DMS 273 treated with DMSO at 0.1 percent for 48 hours (cell line): ENCODE data around the gene ALG14.

Experiments used
- DNase-seq: peaks from one replicate; lab custom pipeline; 2025; lab: John Stamatoyannopoulos, UW

The ALG14 gene

DNA sequence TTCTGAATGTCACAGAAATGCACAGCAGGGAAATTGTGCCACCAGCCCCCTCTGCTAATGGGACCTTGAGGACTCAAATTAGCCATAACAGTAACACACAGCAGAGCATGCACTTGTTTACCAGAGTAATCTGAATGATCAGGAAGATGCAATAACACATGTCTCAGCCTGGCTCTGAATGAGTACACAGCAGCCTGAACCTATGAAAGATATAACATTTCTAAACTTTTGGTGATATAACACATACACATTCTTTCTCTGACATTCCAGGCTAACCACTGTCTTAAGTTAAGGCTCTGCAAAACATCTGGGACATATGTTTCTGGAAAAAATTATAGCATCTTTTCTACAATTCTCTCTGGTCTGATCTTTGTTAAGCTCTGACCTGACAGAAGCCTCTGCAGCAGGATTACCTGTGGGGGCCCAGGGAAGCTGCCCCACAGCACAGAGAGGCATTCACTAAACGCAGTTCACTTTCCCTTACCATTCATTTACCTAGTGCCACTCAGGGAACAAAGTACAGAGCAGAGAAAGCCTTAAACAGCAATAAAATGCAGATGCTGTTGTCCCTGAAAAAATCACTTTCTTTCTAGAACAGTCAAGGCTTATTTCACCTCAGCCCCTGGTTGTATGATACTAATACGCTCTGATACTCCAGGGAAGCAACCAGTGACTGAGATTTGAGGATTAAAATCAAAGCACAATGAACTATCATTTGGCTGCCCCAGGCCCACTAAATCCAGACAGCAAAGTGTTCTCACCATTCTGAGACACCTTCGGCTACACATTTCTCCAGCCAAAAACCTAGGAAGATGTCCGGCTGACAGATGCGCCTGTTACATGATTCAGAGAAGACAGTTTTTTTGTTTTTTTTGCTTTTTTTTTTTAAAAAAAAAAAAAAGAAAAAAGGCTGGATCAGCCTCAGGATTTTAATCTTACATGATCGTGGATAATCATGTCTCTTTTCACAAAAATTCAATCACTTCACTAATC, 91.9 kb downstream of the ALG14 start:
- no peak for DNase-seq

DNA sequence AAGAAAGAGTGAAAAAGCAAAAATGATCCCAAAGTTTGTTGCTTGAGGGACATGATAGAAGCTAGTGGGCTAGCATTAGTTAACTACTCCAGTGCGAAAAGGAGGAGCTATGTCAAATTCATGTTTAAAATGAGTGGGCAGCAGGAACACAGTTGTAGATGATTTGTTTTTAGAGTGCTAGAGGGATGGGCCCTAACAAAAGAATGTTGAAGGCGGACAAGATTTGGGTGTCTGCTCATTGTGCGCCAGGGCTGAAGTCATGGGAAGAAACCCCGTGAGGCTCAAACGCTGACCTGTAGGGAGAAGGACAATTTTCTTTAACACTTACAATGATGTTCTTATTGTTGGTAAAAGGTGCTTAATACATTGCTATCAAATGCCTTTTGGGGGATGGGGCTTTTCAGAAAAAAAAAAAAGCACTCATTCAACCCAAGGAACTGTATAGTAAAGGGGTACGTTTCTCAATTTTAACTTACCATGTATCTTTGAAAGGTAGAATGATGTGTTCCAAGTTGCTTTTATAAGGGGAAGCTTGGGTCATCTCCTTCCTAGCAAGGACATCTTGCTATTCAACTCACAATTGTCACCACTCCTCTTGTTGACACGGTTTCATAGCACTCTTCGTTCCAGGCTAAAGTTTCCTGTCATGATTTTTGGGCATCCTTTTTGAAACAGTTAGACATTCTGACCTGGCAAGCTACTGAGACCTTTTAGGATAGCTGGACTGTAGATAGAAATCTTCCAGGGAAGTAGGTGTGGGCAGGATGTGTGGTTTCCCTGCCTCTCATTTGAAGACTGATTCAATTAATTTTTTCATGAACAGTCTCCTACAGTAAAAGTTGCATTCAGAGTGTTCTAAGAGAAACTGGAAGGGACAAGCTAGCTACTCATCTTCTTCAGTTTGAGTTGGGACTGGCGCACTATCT, 92.8 kb downstream of the ALG14 start:
- no peak for DNase-seq

DNA sequence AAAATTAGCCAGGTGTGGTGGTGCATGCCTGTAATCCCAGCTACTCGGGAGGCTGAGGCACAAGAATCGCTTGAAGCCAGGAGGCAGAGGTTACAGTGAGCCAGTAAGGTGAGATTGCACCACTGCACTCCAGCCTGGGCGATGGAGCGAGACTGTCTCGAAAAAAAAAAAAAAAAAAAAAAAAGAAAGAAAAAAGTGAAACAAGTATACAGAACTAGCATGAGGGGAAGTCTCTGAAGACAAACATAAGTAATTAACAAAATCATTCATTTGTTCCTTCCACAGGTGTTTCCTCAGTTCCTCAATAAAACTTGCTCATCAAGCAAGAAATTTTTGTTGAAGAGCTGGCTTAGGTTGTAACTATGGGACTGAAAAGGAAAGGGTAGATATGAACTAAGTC, 93.6 kb downstream of the ALG14 start:
- no peak for DNase-seq

DNA sequence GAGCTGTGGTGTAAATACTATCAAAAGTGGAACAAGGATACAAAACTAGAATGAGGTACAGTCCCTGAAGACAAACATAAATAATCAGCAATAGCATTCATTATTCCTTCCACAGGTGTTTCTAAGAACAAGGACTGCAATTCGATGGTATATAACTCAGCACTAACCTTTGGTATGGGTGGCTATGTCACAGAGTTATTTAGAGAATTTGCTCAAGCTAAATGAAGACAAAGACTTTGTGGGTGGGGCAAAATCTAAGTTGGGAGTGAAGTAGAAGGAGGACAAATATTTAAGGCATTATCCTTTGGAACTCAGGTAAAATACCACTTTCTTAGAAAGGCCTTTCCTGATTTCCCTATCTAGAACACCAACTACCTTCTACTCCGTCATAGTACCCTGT, 94.3 kb downstream of the ALG14 start:
- no peak for DNase-seq

DNA sequence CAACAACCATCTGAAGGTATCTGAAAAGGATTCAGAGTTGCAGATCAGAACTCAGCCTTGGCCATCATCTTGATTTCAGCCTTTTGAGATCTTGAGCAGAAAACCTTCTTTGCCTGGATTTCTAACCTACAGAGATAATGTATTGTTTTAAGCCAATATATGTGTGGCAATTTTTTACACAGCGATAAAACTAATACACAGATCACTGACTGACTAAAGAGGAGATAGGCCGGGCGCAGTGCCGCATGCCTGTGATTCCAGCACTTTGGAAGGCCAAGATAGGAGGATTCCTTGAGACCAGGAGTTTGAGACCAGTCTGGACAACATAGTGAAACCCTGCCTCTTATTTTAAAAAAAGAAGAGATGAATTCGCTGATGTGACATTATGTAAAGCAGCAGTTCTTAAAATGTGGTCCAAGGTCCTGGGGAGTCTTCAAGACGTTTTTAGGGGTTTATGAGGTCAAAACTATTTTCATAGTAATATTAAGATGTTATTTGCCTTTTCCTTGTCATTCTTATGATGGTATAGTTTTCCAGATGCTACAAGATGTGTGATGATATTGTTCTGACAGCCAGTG, 95.7 kb downstream of the ALG14 start:
- DNase-seq: no peak

DNA sequence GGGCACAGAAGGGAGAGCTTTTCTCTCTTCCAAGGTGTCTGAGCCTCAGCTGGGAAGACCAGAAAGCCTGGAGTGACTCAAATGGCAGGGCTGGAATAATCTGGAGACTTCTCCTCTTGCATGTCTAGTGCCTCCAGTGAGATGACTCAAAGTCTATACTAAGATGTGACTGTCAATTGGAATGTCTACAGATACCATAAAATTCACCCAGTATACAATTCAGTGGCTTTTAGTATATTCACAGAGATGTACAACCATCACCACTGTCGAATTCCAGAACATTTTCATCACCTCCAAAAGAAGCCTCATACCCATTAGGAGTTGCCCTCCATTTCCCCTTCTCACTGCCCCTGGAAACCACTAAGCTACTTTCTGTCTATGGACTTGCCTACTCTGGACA, 97.9 kb downstream of the ALG14 start:
- DNase-seq: no peak

DNA sequence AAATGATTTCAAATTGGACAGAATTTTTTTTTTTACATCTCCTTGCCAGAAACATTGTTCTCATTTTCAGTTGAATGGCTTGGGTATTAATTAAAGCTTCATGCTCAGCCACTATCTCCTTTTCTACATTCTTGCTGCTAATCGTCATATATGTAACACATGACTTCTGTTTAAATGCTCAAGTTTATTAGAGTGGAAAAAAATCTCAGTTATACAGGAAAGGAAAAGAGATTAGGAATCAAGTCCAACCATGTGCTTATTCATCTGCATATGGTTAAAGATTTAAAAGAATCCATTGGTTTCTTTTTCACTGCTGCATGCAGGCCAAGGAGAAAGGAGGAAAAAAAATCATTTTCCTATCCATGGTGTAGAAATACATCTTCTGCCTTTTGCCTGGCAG, 98.5 kb downstream of the ALG14 start:
- DNase-seq: no peak

DNA sequence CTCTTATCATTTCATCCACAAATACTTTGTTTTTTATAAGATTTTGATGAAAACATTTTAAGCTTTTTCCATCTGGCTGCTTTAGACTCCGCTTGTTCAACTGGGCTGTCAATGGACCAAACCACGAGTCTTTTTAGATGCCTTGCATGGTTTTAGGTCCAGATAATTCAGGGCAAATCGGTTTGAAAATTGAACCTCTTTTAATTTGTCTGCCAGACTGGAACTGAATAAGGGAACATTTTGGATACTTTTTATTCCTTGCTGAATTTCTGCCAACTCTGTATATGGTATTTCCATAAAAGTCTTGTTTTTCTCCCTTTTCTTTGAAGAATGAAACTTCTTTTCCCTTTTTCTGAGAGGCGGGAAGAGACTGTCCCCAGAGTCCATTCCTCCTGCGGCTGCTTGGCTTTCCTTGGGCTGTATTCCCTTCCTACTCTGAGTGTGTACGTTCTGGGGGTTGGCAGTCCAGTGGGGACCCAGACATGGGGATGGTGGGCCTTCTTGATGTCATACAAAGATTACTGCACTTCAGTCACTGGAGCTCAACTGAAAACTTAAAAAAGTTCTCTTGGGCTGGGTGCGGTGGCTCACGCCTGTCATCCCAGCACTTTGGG, 99.3 kb downstream of the ALG14 start:
- DNase-seq: no peak

DNA sequence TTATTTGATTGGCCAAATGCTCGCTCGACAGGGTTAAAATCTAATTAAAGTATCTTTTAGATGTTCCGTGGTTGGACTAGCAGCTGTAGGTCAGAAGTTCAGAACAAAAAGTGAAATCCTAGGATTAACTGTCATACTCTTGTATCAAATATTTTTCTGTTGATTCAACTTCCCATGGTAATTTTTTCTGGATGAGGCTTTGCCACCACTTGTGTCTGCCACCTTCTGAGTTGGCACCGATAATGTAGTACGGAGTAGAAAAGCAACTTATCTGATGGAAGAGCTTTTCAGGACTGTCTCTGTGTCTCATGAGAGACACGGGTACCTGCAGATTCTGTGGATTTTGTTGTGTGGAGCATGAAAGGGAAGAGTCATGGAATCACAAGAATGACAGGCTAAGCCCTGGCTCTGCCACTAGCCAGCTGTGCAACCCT, 101.2 kb downstream of the ALG14 start:
- no peak for DNase-seq

DNA sequence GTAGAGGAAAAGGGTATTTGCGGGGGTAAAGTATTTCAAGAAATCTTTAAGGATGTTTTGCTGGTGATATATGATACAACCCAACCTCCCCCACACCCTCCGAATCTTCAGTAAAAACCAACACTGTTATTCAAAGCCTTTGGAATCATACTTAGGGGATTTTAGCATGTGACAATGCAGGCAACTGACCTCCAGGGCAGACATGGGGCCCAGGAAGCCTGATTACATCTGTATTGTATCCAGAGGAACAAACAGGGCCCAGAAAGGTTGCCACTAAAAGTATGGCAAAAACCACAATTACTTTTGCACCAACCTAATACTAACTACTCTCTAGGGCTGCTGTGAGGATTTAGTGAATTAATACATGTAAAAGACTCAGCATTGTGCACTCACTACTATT, 102.0 kb downstream of the ALG14 start:
- DNase-seq: no peak

DNA sequence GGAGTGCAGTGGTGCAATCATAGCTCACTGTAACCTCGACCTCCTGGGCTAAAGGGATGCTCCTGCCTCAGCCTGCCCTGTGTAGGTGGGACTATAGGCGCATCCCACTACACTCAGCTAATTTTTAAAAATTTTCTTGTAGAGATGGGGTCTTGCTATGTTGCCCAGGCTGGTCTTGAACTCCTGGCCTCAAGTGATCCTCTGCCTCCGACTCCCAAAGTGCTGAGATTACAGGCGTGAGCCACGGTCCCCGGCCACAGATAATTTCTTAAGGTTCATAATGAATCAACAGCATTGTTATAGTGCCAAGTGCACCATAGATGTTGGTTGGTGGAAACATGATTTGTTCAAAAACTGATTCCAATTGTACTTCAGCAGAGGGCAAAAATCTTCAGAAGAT, 103.6 kb downstream of the ALG14 start:
- DNase-seq: no peak

DNA sequence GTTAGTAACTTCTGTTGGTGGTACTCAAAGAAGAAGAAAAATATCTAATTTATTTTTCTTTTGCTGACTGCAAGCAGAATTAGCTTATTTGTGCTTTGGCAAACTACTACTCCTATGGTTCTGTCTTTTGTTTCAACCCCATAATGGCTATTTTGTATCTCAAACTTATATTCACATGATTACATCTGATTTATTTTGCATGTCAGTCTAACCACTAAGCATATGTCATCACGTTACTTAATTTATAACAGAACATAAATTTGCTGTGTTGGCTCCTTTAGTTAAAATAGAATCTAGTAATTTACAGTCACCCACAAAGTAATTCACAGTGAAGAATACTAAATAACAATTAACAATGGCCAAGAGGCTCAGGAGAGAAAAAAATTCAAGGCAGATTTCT, 106.7 kb downstream of the ALG14 start:
- no peak for DNase-seq

DNA sequence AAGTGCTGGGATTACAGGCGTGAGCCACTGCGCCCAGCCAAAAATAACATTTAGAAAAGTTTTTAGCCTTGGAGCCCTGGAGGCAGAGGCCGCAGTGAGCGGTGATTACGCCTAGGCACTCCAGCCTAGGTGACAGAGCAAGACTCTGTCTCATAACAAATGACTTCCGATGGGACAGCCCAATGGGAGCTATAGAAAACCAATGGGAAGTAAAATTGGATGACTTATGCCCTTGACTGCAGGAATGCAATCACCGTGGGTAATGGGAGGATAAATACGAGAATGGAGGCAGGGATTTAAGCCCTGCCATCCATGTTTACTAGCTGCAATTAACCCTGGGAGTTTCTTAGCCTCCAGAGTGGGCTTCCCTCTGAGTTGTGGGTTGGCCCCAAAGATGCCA, 108.9 kb downstream of the ALG14 start:
- DNase-seq: no peak

DNA sequence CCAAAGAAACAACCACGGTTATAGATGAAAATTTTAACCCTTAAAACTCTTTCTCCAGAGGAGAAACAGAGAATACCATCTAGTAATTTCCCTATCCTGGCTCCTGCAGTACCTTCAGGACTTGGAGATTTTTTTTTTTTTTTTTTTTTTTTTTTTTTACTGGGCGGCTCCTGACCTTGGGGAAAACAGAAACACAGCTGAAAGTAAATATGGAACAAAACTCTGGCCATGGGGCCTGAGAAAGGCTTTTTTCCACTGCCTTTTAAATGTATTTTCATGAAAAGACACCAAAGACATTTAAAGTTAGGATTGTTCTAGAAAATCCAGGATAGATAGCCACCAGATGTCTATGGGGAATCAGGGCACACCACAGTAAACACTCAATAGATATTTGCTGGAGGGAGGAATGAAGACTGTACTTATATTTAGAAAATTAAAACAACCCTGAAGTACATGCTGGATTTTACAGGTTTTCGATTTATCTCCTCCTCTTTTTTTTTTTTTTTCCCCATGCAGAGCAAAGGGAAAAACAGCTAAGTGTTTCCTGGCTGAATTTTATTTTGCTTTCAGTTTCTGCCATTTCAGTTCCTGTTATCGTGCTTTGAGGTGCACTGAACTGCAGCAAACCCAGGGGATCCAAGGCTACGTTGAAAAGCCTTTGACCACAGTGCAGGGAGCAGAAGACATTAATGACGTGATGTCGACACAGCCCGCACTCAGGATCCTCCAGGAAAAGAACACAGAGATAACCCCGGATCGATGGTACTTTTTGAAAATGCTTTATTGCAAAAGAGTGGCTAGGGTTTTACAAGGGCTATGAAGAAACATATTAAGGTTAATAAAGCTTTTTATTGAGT, 110.1 kb downstream of the ALG14 start:
- no peak for DNase-seq

DNA sequence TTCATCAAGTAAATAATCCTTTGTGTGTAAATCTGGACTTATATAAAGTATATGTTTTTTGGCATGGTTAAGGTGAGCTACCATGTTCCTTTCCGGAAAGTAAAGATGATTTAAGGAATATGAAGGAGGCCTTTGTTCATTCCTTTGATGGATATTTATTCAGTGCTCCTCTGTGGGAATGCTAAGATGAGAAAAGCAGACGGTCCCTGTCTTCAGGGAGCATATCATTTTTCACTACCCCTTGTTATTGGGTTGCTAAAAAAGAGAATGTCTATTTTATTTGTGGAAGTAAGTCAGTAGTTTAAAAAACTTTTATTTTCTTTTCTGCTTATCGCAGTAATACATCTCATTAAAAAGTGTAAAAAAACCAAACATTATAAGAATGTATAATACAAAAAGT, 110.8 kb downstream of the ALG14 start:
- peak; percentile 8 for DNase-seq

DNA sequence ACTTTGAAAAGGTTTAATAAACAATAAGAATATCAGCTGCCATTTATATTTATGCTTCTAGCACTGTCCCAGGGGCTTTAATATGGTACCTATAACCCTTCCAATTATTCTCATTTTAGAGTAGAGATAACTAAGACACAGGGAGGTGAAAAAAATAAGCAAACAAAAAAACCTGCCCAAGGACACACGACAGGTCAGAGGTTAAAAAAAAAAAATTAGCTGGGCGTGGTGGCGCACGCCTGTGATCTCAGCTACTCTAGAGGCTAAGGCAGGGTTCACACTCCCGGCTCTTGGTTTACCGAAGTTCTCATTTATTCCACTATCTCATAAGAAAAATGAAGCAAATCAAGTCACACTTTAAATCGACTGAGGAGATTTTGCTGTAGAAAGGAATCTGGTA, 111.2 kb downstream of the ALG14 start:
- no peak for DNase-seq

DNA sequence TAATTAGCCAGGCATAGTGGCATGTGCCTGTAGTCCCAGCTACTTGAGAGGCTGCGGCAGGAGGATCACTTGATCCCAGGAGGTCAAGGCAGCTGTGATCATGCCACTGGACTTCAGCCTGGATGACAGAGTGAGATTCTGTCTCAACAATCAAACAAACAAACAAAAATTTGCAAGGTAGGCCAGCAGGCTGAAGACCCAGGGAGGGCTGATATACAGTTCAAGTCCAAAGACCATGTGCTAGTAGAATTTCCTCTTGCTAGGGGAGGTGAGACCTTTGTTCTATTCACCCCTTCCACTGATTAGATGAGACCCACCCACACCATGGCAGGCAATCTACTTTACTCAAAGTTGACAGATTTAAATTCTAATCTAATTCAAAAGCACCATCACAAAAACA, 114.7 kb downstream of the ALG14 start:
- no peak for DNase-seq

DNA sequence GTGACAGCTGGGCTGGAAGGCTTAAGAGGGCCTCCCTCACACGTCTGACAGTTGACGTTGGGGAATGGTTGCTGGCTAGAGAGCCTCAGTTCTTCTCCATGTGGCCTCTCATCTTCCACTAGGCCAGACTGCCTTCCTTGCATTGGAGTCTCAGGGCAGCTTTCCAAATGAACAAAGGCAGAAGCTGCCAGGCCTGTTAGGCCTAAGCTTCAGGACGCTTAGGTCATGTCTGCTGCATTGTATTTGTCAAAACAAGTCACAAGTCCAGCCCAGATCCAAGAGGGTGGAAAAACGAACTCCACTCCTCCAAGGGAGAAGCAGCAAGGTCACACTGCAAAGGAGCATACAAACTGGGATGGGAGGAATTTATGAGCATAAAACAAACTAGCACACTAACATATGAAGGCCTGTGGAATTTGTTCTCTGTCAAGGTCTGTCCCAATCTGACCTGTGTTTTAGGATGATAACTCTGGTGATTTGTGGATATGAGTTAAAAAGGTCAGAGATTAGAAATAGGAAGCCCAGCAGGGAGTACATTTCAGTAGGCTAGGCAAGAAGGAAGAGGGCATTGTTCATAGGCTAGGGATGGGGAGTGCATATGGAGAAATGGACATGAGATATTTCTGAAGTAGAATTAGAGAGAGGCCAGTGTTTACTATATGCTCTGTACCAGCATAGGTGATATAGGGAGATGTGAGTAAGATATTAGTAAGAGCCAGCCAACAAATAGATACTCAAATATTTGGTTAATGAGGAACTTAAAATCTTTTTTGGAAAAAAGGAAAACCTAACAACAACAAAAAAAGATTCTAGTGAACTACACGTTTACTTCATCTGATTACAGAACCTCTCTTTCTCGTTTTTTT, 116.8 kb downstream of the ALG14 start:
- no peak for DNase-seq

DNA sequence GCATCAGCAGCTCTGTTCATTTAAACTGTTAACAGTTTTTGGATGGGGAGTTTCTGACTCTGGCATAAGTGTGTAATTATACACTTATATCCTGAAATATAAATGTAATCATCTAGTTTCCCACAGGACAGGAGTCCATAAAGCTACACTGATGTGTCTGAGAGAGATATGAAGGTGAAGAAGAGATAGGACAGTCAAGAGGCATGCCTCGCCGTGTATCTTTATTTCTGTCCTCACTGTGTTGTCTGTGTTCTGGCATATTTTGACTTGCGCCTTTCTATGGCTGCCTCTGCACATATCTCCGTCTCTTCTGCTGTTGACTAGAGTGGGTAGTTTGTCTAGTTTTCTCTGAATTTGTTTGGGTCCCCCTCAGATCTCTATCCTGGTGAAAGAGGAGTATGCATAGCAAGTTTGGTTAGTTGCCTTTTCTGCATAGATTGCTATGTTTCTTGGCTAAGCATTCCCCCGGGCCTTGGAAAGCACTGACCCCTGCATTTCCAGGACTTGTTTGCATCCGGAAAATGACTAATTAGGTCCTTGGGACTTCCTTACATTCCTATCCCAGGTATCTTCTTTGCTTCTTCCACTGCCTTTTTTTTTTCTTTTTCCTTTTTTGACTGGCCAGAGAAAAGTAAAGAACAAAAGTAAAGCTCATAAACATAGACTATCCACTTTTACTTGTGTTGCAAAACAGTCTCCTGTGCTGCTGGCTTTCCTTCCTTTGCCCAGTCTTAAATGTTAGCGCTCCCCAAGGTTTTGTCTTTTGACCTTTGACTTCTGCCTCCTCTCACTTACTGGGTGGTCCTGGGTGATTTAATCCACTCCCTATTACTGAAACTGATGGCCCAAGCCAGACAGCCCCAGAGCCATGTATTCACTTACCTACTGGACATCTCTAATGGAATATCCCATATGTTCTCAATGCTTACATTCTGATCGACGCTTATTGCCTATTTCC, 118.2 kb downstream of the ALG14 start:
- DNase-seq: no peak
